ENCODE results near the gene RASSF3.
A peak's percentile ranks its signal among the peaks of the same experiment; 100 is the strongest.

The RASSF3 gene

DNA sequence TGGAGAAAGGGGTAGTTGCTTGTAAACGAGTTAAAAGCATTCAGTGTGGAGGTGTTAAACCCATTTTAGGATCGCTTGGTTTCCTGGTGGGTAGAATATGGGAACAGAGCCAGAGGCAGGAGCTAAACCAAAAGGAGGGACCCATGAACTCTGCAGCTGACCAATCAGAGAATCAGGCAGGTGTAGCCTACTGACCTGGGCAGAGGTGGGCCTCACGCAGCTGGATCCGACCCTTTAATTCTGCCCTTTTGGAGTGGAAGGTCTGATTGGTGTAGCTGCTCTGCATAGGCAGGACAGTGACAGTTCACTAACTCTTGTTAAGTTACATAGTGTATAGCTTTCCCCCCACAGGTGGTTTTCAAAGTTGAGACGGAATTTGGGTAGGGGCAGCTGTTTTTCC is 85.3 kb downstream of the RASSF3 start:
- Histone ChIP-seq H3K36me3 (ENCODE audit: insufficient read depth, low read length) (peaks cover 50% of the 10 kb centered on the region; the same call in 1 of the 2 replicates), H3F3A (ENCODE audit: low read depth) (no peaks in the 10 kb centered on the region), H3K79me2 (ENCODE audit: insufficient read depth, low read length) (no peaks in the 10 kb centered on the region), H3K4me3 (ENCODE audit: low read length, poor library complexity, severe bottlenecking) (no peak overlapping the region), H3K9ac (ENCODE audit: low read depth, low read length, poor library complexity, severe bottlenecking) (no peak overlapping the region), H3K4me1 (ENCODE audit: insufficient read depth, low read length, poor library complexity, severe bottlenecking) (peaks cover 2% of the 10 kb centered on the region), H3K27me3 (ENCODE audit: insufficient read depth, low read length, poor library complexity, severe bottlenecking) (no peaks in the 10 kb centered on the region), H3K4me2 (ENCODE audit: low read depth, low read length, poor library complexity, severe bottlenecking) (no peak overlapping the region), H2AFZ (ENCODE audit: low read length) (no peak overlapping the region), H3K9me2 (replicated peaks; ENCODE audit: low read depth, low read length) (no peaks in the 10 kb centered on the region), H3K9me3 (ENCODE audit: insufficient read depth, low read depth, low read length) (no peaks in the 10 kb centered on the region), H4K20me1 (ENCODE audit: insufficient read depth, low read length, poor library complexity, severe bottlenecking) (no peaks in the 10 kb centered on the region)
- no peak for TF ChIP-seq EZH2phosphoT487 (IDR thresholded peaks at IDR 0.05; ENCODE audit: borderline replicate concordance)
- TF ChIP-seq, protein P1, sequence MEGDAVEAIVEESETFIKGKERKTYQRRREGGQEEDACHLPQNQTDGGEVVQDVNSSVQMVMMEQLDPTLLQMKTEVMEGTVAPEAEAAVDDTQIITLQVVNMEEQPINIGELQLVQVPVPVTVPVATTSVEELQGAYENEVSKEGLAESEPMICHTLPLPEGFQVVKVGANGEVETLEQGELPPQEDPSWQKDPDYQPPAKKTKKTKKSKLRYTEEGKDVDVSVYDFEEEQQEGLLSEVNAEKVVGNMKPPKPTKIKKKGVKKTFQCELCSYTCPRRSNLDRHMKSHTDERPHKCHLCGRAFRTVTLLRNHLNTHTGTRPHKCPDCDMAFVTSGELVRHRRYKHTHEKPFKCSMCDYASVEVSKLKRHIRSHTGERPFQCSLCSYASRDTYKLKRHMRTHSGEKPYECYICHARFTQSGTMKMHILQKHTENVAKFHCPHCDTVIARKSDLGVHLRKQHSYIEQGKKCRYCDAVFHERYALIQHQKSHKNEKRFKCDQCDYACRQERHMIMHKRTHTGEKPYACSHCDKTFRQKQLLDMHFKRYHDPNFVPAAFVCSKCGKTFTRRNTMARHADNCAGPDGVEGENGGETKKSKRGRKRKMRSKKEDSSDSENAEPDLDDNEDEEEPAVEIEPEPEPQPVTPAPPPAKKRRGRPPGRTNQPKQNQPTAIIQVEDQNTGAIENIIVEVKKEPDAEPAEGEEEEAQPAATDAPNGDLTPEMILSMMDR (conservative IDR thresholded peaks at IDR 0.05; ENCODE audit: low read length) = no peak

DNA sequence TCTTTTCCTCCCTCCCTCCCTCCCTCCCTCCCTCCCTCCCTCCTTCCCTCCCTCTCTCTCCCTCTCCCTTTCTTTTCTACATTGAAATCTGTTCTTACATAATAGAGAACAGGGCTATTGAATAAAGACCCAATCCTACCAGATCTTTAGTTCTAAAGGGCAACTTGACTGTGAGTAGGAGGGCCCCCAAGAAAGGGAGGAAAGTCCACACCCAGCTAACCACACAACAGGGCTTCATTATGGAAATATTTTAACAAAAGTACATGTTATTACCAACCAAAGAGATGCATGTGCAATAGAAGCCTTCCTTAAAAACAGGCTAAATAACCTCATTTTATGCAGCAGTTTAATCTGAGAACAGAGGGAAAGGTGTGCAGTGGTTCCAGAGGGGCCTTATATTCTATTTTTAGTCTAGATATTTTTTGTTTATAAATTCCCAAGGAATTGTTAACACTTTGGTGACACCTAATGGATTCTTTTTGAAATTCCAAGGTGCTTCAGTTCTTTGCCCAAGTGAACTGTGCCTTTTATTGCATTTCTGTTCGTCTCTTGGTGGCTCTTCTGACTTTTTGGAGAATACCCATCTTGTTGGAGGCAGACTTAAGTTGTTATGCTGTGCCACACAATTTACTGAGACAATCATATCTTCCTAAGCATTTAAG is 85.9 kb downstream of the RASSF3 start:
- no peaks in the 10 kb centered on the region for H3K9me2 ChIP-seq (replicated peaks; ENCODE audit: low read depth, low read length)
- no peak overlapping the region for H3K4me3 ChIP-seq (ENCODE audit: low read length, poor library complexity, severe bottlenecking)
- no peaks in the 10 kb centered on the region for H3K79me2 ChIP-seq (ENCODE audit: insufficient read depth, low read length)
- no peaks in the 10 kb centered on the region for H3F3A ChIP-seq (ENCODE audit: low read depth)
- H4K20me1 ChIP-seq (ENCODE audit: insufficient read depth, low read length, poor library complexity, severe bottlenecking) = no peaks in the 10 kb centered on the region
- H3K9ac ChIP-seq (ENCODE audit: low read depth, low read length, poor library complexity, severe bottlenecking) = no peak overlapping the region
- TF ChIP-seq, protein P1 (conservative IDR thresholded peaks at IDR 0.05; ENCODE audit: low read length) = peak; percentile 45
- no peak for TF ChIP-seq EZH2phosphoT487 (IDR thresholded peaks at IDR 0.05; ENCODE audit: borderline replicate concordance)
- H3K4me2 ChIP-seq (ENCODE audit: low read depth, low read length, poor library complexity, severe bottlenecking) = no peak overlapping the region
- H3K9me3 ChIP-seq (ENCODE audit: insufficient read depth, low read depth, low read length) = no peaks in the 10 kb centered on the region
- no peak overlapping the region for H2AFZ ChIP-seq (ENCODE audit: low read length)
- H3K27me3 ChIP-seq (ENCODE audit: insufficient read depth, low read length, poor library complexity, severe bottlenecking) = no peaks in the 10 kb centered on the region
- peaks cover 9% of the 10 kb centered on the region for H3K4me1 ChIP-seq (ENCODE audit: insufficient read depth, low read length, poor library complexity, severe bottlenecking)
- peaks cover 50% of the 10 kb centered on the region; the same call in 1 of the 2 replicates for H3K36me3 ChIP-seq (ENCODE audit: insufficient read depth, low read length)

DNA sequence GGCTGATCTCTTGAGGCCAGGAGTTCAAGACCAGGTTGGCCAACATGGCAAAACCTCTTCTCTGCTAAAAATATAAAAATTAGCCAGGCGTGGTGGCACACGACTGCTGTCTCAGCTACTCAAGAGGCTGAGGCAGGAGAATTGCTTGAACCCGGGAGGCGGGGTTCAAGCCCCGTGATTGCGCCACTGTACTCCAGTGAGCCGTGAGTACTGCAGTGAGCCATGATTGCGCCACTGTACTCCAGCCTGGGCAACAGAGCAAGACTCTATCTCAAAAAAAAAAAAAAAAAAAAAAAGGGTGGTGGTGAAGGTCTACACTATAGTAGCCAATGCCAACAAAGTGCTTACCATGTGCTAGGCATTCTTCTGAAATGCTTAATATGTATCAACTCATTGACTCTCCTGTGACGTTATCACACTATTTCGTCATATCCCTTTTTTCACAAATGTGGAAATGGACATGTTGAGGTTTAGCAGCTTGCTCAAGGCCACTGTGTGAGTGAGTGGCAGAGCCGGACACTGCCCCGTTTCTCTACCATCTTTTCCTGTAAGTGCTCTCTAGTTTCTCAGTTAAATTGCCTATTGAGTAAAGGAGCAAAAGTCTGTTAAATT is 89.3 kb downstream of the RASSF3 start:
- H4K20me1 ChIP-seq (ENCODE audit: insufficient read depth, low read length, poor library complexity, severe bottlenecking) = no peaks in the 10 kb centered on the region
- no peak overlapping the region for H3K4me3 ChIP-seq (ENCODE audit: low read length, poor library complexity, severe bottlenecking)
- no peaks in the 10 kb centered on the region for H3K27me3 ChIP-seq (ENCODE audit: insufficient read depth, low read length, poor library complexity, severe bottlenecking)
- no peak overlapping the region for H3K9ac ChIP-seq (ENCODE audit: low read depth, low read length, poor library complexity, severe bottlenecking)
- no peaks in the 10 kb centered on the region for H3F3A ChIP-seq (ENCODE audit: low read depth)
- no peaks in the 10 kb centered on the region for H3K9me3 ChIP-seq (ENCODE audit: insufficient read depth, low read depth, low read length)
- H2AFZ ChIP-seq (ENCODE audit: low read length) = no peak overlapping the region
- H3K79me2 ChIP-seq (ENCODE audit: insufficient read depth, low read length) = no peaks in the 10 kb centered on the region
- TF ChIP-seq EZH2phosphoT487 (IDR thresholded peaks at IDR 0.05; ENCODE audit: borderline replicate concordance) = no peak
- TF ChIP-seq, protein P1 (conservative IDR thresholded peaks at IDR 0.05; ENCODE audit: low read length) = no peak
- H3K4me2 ChIP-seq (ENCODE audit: low read depth, low read length, poor library complexity, severe bottlenecking) = no peak overlapping the region
- H3K4me1 ChIP-seq (ENCODE audit: insufficient read depth, low read length, poor library complexity, severe bottlenecking) = peaks cover 19% of the 10 kb centered on the region
- H3K9me2 ChIP-seq (replicated peaks; ENCODE audit: low read depth, low read length) = no peaks in the 10 kb centered on the region
- peaks cover 24% of the 10 kb centered on the region; the same call in 1 of the 2 replicates for H3K36me3 ChIP-seq (ENCODE audit: insufficient read depth, low read length)
